H1 (cell line): ENCODE data around the gene SEMA4D. TPM values are rescaled to one million over a fixed set of nuclear protein-coding genes. Genes with fewer than 3 reads are reported as not detected.

Experiments
- MAX ChIP-seq: IDR thresholded peaks from 2 replicates; pipeline ENCODE4 v1.6.1; 2012; ENCODE audit warnings: inconsistent platforms
- RAD21 ChIP-seq, 2 experiments: IDR thresholded peaks in 1 of 2; conservative IDR thresholded peaks in 1 of 2; 2 replicates each; pipeline ENCODE4 v1.6.1; 2011; ENCODE audit warnings: low read depth in 2 of 2, low read length in 2 of 2, improper control_type of control experiment in 1 of 2, inconsistent platforms in 1 of 2, mild to moderate bottlenecking in 1 of 2, moderate library complexity in 1 of 2
- polyA plus RNA-seq, 7 experiments: library from polyadenylated mRNA; depleted of rRNA in 3 of 7; stranded (reverse) in 5 of 7; unstranded in 2 of 7; fragments of >200 nt in 5 of 7; fragments of 200-250 nt in 2 of 7; gene quantifications; 1 replicate in 5 of 7; 2 replicates in 1 of 7; 4 replicates in 1 of 7; pipeline versions ENCODE4 v1.2.1 to v1.2.3, GENCODE V29; 2011 to 2013; ENCODE audit warnings: missing spikeins in 2 of 7, mixed read lengths in 2 of 7
- total RNA-seq: library from RNA; stranded (reverse); fragmentation: NEBNext Ultra II Directional; extraction: Animal tissue kit (Norgen Biotek cat#: 25700); gene quantifications from 2 replicates; pipeline ENCODE4 v1.2.1, GENCODE V29; 2021

Gene SEMA4D
- total and polyA plus RNA-seq, 2 of the 8 experiments (the other 6 are each of a cell fraction or from before 2014, with no cell fraction given), result 21.0 to 70.4 TPM

GRCh38 chr9:89432986-89433530 lies 64.9 kb downstream of the SEMA4D start (continued):
- no peak for TF ChIP-seq MAX
- TF ChIP-seq RAD21 (IDR thresholded peaks at IDR 0.05 in 1 of 2, conservative IDR thresholded peaks at IDR 0.05 in 1 of 2; ENCODE audit: low read depth in 2 of 2, low read length in 2 of 2), result no peak
